Subcutaneous preadipocyte (primary cell): ENCODE results near the gene PMCH. TPM values are rescaled to one million over a fixed set of nuclear protein-coding genes. Genes with fewer than 3 reads are reported as not detected.

Source experiments
- small RNA-seq: library from RNA; depleted of rRNA; stranded (forward); fragments of <200 nt; gene quantifications from one replicate; pipeline ENCODE3, GENCODE V24; 2012
- total RNA-seq: library from RNA; depleted of rRNA; stranded (reverse); fragments of >200 nt; gene quantifications from 2 replicates; pipeline ENCODE4 v1.2.3, GENCODE V29; 2012

The PMCH gene
- total RNA-seq: not detected in 2 replicates

DNA sequence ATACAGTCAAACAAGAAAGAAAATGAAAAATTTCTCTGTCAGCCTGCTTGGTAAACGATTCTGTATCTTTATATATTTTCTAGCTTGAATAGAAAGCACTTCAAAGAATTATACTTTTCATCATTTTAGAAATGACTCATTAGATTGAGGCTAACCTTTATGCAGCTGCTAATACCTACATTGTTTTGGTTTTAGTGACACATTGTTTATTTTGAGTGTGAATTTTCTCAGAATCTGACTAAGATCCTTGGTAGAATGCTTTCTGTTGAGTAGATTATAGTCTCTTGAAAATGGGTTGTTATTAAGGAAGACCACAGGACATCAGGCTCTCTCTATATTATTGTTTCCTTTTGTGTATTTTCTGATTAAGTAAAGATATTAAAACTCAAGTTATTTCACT is at the start of gene PMCH:
Gene PMCH (minus strand): TSS at position 45 of the 400 bp plus-strand sequence. CDS start 63 bp downstream, outside the sequence.

Small RNAs within 50 kb of the gene (small RNA-seq; reads per million reads assigned to genes)
- gene RN7SL793P: not detected

Other genes with a start within 250 kb of the PMCH start
- 64.1 and 74.2 TPM in 2 replicates for gene WASHC3, start 135.8 kb downstream of the PMCH start, total RNA-seq
- gene NUP37, start 77.7 kb downstream of the PMCH start, total RNA-seq: 41.5 and 44.2 TPM in 2 replicates
- 14.3 and 20.5 TPM in 2 replicates for gene PARPBP, start 77.7 kb downstream of the PMCH start, total RNA-seq